Keratinocyte (primary cell): ENCODE results near the gene ZC2HC1B. TPM values are rescaled to one million over a fixed set of nuclear protein-coding genes. Genes with fewer than 3 reads are reported as not detected.

Experiments used
- DNase-seq: peaks from one replicate; pipeline ENCODE4 v3.0.0-alpha.2; 2011; ENCODE audit warnings: low read depth, missing footprints, low spot score
- FAIRE-seq: peaks from 2 replicates; lab custom pipeline; 2011; peaks lifted over from hg19 to GRCh38; lab: Jason Lieb, UNC
- H2AFZ ChIP-seq: 2 replicates; pipeline ENCODE4 v1.6.0; 2012; ENCODE audit warnings: low read length, control low read depth, inconsistent platforms; ENCODE audit not compliant: control insufficient read depth
- H3K27ac ChIP-seq: 2 replicates; pipeline ENCODE4 v1.5.1; 2011; ENCODE audit warnings: low read length; ENCODE audit not compliant: control insufficient read depth, insufficient read depth
- H3K27me3 ChIP-seq: 3 replicates; pipeline ENCODE4 v1.6.0; 2011; ENCODE audit warnings: low read length; ENCODE audit not compliant: control insufficient read depth, insufficient read depth; ENCODE audit errors: extremely low read depth
- H3K36me3 ChIP-seq, 2 experiments: 2 replicates in 1 of 2; 3 replicates in 1 of 2; pipeline ENCODE4 v1.5.1; 2011; ENCODE audit warnings: low read length in 2 of 2, mild to moderate bottlenecking in 1 of 2; ENCODE audit not compliant: control insufficient read depth in 2 of 2, insufficient read depth in 2 of 2; ENCODE audit errors: extremely low read depth in 1 of 2
- H3K4me1 ChIP-seq: 3 replicates; pipeline ENCODE4 v1.5.1; 2011; ENCODE audit warnings: low read length; ENCODE audit not compliant: control insufficient read depth, insufficient read depth; ENCODE audit errors: extremely low read depth
- H3K4me2 ChIP-seq: 3 replicates; pipeline ENCODE4 v1.6.0; 2011; ENCODE audit warnings: low read depth, low read length; ENCODE audit not compliant: control insufficient read depth, insufficient read depth; ENCODE audit errors: extremely low read depth
- H3K4me3 ChIP-seq, 3 experiments: fragments of 200-600 bp in 1 of 3; sonication (generic) in 1 of 3; 2 replicates in 2 of 3; 3 replicates in 1 of 3; pipeline ENCODE4 v1.5.1; 2011 to 2016; ENCODE audit warnings: low read length in 3 of 3, mild to moderate bottlenecking in 3 of 3, control low read depth in 2 of 3, inconsistent platforms in 1 of 3, low read depth in 1 of 3, mixed read lengths in 1 of 3, mixed run types in 1 of 3, moderate library complexity in 1 of 3; ENCODE audit not compliant: control insufficient read depth in 2 of 3, insufficient read depth in 2 of 3; ENCODE audit errors: extremely low read depth in 1 of 3
- H3K79me2 ChIP-seq: 2 replicates; pipeline ENCODE4 v1.6.0; 2012; ENCODE audit warnings: low read length; ENCODE audit not compliant: control insufficient read depth, insufficient read depth
- H3K9ac ChIP-seq: 3 replicates; pipeline ENCODE4 v1.6.0; 2011; ENCODE audit warnings: low read length; ENCODE audit not compliant: control insufficient read depth, insufficient read depth; ENCODE audit errors: extremely low read depth
- H3K9me1 ChIP-seq: 3 replicates; pipeline ENCODE4 v1.6.0; 2011; ENCODE audit warnings: low read length; ENCODE audit not compliant: control insufficient read depth, insufficient read depth; ENCODE audit errors: extremely low read depth
- H3K9me3 ChIP-seq: 2 replicates; pipeline ENCODE4 v1.5.1; 2012; ENCODE audit warnings: low read depth, low read length; ENCODE audit not compliant: control insufficient read depth
- H4K20me1 ChIP-seq: 3 replicates; pipeline ENCODE4 v1.6.0; 2011; ENCODE audit warnings: low read length; ENCODE audit not compliant: control insufficient read depth, insufficient read depth; ENCODE audit errors: extremely low read depth
- EZH2 ChIP-seq: IDR thresholded peaks from one replicate; pipeline ENCODE4 v1.6.1; 2012; ENCODE audit warnings: inconsistent platforms, mild to moderate bottlenecking, low read length, moderate library complexity
- dilution Hi-C: fragments of 300-500 bp; cut with MboI; formaldehyde crosslinking; loops from one replicate; pipeline ENCODE4 v1.7.0; 2020; ENCODE audit warnings: low sequenced_read_pairs; ENCODE audit not compliant: extremely low pct_ligation_motif_present
- polyA plus RNA-seq, 5 experiments: library from polyadenylated mRNA; depleted of rRNA in 3 of 5; stranded (reverse) in 3 of 5; stranded (forward) in 1 of 5; unstranded in 1 of 5; fragments of >200 nt; gene quantifications; 1 replicate in 1 of 5; 2 replicates in 3 of 5; 3 replicates in 1 of 5; pipeline versions ENCODE4 v1.2.1 to v1.2.3, GENCODE V29; 2011 to 2012; ENCODE audit warnings: missing spikeins in 2 of 5, low read depth in 1 of 5, low replicate concordance in 1 of 5
- TF ChIP-seq, protein P1 (sequence below), 3 experiments: IDR thresholded peaks in 1 of 3; conservative IDR thresholded peaks in 1 of 3; optimal IDR thresholded peaks in 1 of 3; 2 replicates in 2 of 3; 3 replicates in 1 of 3; pipeline versions ENCODE3 to v1.5.1; 2011; ENCODE audit warnings: low read length in 3 of 3, mild to moderate bottlenecking in 3 of 3, moderate library complexity in 2 of 3, control low read depth in 1 of 3, inconsistent platforms in 1 of 3; ENCODE audit not compliant: insufficient read depth in 2 of 3; ENCODE audit errors: extremely low read depth in 1 of 3

The ZC2HC1B gene
- polyA plus RNA-seq, 1 donor (not counting 4 experiments of a cell fraction or from before 2014, with no cell fraction given), result not detected

DNA sequence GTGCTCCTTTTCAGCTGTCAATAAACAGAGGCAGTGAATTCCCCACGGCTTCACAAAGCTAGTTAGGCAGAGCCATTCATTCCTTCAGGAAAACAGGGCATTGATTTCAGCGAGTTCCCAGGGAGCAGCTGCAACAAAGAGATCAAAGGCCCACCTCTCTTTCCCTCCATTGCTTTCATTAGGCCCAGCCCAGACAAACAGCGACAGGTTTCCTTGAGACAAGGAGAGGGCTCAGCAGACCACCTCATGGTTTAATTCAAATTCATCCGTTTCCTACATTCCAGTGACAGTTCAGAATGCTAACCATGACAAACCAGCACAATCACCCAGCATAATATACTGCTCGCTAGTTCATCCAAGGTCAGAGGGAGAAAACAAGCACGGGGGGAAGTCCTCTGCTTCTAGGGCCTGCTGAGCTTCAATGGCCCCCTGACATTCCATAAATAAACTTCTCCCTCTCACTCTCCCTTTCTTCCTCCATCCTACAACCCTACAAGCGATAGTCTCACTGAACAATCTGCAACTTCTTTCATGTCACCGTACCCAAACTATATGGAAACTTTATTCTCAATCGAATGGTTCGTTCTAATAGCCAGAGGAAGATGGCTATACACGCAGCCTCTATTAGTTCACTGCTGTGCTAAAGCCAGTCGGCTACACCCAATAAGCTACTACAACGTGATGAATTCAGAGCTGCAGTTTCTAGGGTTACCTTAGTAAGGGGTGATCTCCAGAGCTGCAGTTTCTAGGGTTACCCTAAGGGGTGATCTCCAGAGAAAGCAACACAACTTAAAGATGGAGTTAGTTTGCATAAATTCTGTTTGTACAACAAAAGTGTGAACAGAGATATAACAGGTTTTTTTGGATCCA is 109.1 kb downstream of the ZC2HC1B start:
- H3K27me3 ChIP-seq, result no peaks in the 10 kb centered on the region
- H3K9ac ChIP-seq, result no peak overlapping the region
- no peaks in the 10 kb centered on the region for H4K20me1 ChIP-seq
- no peak for FAIRE-seq
- no peak overlapping the region for H3K27ac ChIP-seq
- no peaks in the 10 kb centered on the region for H3K9me1 ChIP-seq
- no peak overlapping the region for H3K4me2 ChIP-seq
- H2AFZ ChIP-seq, result no peak overlapping the region
- no peaks in the 10 kb centered on the region for H3K79me2 ChIP-seq
- DNase-seq, result no peak
- dilution Hi-C loops, result no loop called here
- no peak for TF ChIP-seq EZH2
- TF ChIP-seq, protein P1, sequence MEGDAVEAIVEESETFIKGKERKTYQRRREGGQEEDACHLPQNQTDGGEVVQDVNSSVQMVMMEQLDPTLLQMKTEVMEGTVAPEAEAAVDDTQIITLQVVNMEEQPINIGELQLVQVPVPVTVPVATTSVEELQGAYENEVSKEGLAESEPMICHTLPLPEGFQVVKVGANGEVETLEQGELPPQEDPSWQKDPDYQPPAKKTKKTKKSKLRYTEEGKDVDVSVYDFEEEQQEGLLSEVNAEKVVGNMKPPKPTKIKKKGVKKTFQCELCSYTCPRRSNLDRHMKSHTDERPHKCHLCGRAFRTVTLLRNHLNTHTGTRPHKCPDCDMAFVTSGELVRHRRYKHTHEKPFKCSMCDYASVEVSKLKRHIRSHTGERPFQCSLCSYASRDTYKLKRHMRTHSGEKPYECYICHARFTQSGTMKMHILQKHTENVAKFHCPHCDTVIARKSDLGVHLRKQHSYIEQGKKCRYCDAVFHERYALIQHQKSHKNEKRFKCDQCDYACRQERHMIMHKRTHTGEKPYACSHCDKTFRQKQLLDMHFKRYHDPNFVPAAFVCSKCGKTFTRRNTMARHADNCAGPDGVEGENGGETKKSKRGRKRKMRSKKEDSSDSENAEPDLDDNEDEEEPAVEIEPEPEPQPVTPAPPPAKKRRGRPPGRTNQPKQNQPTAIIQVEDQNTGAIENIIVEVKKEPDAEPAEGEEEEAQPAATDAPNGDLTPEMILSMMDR (optimal IDR thresholded peaks at IDR 0.05 in 1 of 3, IDR thresholded peaks at IDR 0.05 in 1 of 3, conservative IDR thresholded peaks at IDR 0.05 in 1 of 3; ENCODE audit: extremely low read depth in 1 of 3, insufficient read depth in 2 of 3, low read length in 3 of 3), result no peak
- no peaks in the 10 kb centered on the region for H3K4me1 ChIP-seq
- H3K4me3 ChIP-seq, result no peak overlapping the region
- H3K9me3 ChIP-seq, result no peaks in the 10 kb centered on the region
- H3K36me3 ChIP-seq, result no peaks in the 10 kb centered on the region

DNA sequence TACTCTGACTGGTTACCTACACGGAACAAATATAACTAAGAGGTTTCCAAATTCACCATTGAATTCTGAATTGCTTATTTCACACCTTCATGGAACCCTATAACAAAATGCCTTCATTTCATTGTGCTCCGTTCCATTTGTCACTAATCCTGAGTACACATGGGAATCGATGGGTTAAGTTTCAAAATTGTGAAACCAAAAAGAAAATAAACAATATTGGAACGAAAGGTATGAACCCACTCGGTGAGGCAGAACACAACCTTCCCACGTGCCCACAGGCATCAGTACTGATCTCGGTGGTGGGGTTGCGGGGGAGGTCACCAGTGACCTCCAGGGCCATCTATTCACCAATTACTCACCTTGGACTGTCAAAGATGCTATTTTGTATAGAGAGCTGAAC is 109.8 kb downstream of the ZC2HC1B start:
- dilution Hi-C loops, result no loop called here

More for the DNA sequence above, 109.8 kb downstream of the ZC2HC1B start:
- H4K20me1 ChIP-seq, result no peaks in the 10 kb centered on the region
- DNase-seq (no peak), FAIRE-seq (no peak)
- no peak overlapping the region for H2AFZ ChIP-seq
- no peak overlapping the region for H3K9ac ChIP-seq
- no peaks in the 10 kb centered on the region for H3K79me2 ChIP-seq
- TF ChIP-seq, protein P1 (optimal IDR thresholded peaks at IDR 0.05 in 1 of 3, IDR thresholded peaks at IDR 0.05 in 1 of 3, conservative IDR thresholded peaks at IDR 0.05 in 1 of 3; ENCODE audit: extremely low read depth in 1 of 3, insufficient read depth in 2 of 3, low read length in 3 of 3), result no peak
- no peak for TF ChIP-seq EZH2
- H3K36me3 ChIP-seq, result no peaks in the 10 kb centered on the region
- H3K4me1 ChIP-seq, result no peaks in the 10 kb centered on the region
- H3K4me2 ChIP-seq, result no peak overlapping the region
- no peak overlapping the region for H3K27ac ChIP-seq
- H3K9me1 ChIP-seq, result no peaks in the 10 kb centered on the region
- H3K4me3 ChIP-seq, result no peak overlapping the region
- H3K9me3 ChIP-seq, result no peaks in the 10 kb centered on the region
- H3K27me3 ChIP-seq, result no peaks in the 10 kb centered on the region
